HG02588 (cell line): ENCODE measurements around the gene TF.

Experiments
- ATAC-seq: cut with Tn5 transposase; IDR thresholded peaks from one replicate; pipeline ENCODE4 v1.9.1; 2021; ENCODE audit warnings: mild to moderate bottlenecking, moderate library complexity; ENCODE audit not compliant: unreplicated experiment

TF gene

DNA sequence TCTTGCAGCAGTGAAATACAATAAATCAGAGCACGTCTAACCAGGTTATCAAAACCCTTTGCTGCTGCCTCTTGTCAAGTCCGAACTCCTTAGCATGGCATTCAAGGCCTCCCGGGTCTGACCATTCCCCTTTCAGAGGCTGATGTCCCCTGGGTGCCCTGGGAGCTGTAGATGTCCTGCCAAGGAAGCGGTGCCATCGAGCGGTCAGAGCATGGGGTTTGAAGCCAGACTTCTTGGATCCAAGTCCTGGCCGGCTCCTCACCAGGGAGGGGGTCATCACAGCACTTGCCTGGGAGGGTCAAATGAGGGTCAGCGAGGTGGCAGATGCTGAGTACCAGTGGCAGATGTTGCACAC is 496 bp downstream of the TF start:
- no peak for ATAC-seq

DNA sequence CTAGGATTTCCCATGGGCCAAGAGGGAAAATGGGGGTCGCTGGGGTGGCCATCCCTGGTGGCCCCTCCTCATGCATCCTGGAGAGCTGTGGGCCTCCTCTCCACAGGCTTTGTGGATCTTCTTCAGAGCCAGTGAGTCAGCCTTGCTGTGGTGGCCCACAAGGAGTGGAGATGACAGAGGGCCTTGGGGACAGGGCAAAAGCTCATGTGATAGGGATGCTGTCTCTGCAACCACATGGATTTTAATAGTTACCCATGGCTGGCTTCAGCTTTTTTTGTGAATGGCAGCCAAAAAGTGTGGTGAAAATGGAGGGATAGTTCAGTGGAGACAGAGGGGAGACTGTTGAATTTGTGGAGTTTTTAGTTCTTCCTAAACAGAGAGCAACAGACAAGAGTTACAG is 1.2 kb downstream of the TF start:
- ATAC-seq, result no peak

DNA sequence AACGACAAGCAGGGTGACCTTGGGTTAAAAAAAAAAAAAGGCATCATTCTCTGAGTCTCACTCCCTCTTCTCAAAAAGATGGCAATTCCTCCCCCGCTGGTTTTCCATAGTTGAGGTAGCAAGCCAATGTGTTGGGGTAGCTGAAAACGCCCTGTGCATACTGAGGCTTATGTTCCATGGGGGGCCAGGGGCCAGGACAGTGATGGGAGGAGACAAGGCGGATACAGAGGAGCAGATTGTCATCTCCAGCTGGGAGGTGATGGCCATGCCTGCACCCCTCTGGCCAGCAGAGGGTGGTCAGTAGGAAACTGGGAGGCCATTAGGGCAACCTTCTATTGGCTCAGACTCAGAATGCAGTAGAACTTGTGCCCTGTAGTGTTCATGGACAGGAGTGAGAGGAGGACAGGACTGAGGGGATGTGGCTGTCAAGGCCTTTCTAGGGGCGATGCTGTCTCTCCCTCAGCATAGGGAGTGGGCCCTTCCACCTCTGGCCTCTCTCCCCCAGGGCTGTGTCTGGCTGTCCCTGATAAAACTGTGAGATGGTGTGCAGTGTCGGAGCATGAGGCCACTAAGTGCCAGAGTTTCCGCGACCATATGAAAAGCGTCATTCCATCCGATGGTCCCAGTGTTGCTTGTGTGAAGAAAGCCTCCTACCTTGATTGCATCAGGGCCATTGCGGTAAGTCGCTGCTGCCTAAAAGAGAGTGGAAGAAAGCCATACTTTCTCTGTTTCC is 1.9 kb downstream of the TF start:
- no peak for ATAC-seq

DNA sequence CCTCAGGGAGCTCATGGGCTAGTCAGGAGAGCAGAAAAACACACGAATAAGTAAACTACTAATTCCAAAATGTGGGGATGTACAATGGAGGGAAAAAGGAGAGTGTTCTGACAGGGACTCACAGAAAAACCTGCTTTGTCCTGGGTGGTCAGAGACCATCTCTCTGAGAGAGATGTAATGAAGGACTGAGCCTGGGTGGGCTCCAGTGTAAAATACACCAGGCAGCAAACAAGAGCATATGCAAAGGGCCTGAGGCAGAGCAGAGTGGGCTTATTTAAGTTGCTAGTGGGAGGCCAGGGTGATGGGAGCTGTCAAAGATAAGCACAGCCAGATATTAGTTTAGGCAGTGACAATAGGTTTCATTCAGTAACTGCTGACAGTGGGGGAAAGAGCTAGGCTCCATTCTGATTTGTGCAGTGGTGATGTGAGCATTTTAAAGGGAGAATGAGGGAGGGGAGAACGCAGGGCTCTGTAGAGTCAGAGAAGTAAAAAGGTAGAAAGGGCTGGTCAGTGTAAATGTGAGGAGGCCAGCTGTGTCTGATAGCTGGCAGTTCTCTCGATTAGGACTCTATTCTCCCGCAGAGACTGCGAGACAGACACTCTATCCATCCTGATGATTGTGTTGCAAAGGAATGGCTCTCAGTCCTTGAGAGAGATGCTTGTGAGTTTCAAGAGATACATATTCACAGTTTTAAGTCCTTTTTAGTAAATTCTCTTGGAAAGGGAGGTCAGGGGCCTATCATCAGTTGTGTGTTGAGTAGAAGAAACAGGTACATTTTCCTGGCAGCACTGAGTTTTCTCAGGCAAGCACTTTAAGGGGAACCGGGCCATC is 3.5 kb downstream of the TF start:
- ATAC-seq, result no peak

DNA sequence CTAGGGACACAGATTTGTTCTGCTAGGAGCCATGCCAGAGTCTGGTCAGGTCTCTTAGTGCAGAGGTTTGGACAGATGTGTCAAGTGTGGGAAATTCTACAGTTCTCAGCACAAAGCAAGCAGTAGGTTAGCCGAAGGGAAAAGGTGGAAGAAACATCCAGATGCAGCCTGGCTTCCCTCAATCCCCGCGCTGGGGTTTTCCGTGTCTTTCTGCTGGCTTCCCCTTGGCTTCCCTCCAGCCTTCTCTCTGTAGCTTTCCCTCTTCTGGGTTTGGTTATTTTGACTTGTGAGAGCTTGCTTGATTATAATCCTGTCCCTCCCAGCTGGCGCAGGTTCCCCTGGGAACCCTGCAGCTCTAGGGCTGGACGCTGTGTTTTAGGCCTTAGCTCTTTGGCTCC is 4.1 kb downstream of the TF start:
- ATAC-seq, result no peak

DNA sequence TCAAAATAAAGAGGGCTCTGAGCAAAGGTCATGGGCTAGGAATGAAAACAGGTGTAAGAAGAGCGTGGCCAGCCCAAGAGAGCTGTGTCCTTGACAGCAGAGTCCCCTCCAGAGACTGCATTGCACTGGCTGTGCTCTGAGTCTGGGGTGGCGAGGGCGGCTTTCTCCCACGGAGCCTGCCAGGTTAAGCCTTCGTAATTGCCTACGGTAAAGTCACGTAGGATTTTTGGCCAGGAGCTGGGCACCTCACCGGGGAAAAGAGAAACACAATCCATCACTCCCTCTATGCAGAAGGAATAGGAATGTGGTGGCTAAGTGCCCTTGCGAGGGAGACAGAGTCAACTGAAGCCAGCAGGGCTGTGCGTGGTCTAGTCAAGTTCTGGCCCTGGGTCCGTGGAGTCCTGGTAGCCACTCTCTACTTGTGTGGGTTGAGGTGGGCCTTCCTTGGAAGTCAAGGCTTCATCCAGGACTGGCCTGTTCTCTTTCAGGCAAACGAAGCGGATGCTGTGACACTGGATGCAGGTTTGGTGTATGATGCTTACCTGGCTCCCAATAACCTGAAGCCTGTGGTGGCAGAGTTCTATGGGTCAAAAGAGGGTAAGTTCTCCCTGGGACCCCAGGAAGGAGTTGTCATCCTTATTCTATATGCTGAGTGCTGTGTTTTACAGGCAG is 7.0 kb downstream of the TF start:
- ATAC-seq, result no peak

DNA sequence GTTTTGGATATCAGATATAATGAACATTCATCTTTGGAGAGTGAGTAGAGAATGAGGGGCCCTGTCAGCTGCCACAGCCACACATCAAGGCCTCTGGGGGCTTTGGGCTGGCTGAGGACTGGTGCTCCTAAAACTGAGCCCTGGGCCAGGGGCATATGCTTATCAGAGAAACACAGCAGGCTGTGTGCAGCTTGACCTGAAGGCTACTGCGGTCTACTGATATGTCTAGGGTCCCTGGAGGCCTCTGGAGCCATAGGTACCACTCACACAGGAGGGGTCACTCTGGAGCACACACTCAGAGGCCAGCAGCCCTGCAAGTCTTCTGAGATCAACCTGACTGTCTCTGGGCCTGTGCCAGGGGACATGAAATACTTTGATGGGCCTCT is 7.6 kb downstream of the TF start:
- ATAC-seq, result no peak

DNA sequence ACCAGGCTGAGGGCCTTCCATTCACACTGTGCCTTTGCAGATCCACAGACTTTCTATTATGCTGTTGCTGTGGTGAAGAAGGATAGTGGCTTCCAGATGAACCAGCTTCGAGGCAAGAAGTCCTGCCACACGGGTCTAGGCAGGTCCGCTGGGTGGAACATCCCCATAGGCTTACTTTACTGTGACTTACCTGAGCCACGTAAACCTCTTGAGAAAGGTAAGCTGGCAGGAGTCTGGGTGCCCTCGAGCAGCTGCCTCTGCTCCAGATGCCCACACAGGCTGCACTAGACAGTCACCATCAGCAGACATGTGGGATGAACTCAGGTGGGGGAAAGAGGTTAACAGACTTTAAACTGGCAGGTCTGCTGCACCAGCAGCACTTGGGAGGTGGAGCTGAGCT is 8.3 kb downstream of the TF start:
- ATAC-seq, result no peak

DNA sequence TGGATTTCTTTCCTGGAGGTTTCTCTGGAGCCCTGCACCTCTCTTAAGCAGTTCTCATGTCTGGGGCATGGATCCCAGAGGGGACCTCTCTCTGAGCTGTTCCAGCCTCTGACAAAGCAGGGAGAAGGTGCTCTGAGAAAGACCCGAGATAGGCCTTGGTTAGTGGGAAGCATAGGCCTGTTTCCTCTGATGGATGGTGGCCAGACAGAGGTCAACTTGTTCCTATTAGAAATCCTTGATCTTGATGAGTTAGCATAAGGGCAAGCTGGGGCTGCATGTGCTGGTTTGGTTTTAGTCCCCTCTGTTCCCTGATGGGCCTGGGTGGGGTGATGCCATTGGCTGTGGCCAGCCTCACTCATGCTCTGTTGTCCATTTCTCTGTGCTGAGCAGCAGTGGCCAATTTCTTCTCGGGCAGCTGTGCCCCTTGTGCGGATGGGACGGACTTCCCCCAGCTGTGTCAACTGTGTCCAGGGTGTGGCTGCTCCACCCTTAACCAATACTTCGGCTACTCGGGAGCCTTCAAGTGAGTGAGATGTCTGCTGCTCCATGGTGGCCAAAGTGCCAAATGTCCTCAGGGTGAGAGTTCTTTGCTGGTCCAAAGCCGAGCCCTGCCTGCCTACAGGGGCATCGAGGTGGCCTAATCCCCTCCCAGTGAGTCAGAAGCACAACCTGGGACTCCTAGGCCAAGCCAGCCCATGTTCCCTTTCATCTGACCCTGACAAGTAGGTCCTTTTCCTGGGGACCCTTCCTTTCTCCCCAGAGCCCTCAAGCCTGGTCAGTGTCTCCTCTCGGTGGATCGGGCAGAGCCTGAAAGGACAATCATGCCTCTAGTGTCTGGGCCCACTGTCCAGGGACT is 9.0 kb downstream of the TF start:
- ATAC-seq, result no peak

DNA sequence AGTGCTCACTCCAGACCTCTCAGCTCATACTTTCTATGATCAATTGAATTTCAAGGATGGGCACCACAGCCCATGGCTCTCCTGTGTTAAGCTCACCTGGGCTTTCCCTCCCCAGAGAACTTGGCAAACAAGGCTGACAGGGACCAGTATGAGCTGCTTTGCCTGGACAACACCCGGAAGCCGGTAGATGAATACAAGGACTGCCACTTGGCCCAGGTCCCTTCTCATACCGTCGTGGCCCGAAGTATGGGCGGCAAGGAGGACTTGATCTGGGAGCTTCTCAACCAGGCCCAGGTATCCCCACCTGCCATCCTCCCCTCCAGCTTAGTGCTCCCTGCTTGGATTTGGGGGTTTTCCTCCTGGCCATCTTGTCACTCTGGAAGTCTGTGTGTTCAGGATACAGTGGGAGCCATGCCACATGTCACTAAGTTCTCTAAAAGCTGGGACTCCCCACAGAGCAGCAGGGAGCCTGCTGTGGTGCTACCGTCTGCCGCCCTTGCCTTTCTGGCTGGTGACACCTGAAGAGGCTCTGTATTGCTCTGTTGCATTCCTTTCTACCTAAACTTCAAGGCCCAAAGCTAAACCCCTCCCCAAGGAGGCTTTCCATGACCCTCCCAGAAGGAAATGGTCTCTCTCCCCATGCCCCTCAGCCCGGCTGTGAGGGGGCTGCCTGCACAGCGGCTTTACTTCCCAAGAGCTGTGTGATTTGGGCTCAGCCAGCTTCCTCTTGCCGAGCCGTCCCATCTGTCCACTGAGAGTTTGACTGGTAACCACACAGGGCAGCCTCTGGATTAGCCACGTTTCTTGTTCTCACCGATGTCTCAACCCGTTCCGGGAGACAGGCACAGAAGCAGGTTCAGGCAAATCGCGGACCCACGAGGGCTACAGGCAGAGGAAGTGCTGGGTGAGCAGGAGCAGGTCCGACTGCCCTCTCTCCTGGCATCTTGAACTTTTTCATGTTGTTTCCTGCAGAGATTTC is 10.8 kb downstream of the TF start:
- ATAC-seq, result no peak

DNA sequence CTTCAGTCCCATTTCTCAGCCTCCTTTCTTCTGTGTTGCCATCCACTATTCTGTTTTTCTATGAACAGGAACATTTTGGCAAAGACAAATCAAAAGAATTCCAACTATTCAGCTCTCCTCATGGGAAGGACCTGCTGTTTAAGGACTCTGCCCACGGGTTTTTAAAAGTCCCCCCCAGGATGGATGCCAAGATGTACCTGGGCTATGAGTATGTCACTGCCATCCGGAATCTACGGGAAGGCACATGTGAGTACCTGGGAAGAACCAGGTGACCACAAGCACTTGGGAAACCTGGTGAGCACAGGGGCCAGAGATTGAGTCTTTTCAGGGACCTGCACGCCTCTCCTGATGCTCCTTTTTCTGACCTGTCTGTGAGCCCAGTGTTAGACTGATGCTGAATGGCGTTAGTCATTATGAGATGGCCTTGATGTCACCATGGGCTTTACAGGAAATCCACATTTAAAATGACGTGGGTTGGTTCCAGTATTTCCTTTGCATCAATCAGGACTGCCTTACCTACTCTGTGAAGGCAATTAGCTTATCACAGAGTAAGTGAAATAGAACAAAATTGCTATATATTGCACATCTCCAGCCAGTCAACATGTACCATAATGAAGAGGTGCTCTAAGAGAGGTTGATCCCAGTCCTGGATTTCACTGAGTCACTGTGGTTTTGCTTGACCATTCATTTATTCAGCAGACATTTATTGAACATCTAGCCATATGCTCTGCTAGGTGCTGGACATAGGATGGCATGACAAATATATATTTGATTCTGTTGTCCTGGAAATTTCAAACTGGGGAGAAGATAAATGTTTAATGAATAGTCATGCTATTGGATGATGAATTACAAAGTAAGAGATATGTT is 11.7 kb downstream of the TF start:
- ATAC-seq, result no peak

DNA sequence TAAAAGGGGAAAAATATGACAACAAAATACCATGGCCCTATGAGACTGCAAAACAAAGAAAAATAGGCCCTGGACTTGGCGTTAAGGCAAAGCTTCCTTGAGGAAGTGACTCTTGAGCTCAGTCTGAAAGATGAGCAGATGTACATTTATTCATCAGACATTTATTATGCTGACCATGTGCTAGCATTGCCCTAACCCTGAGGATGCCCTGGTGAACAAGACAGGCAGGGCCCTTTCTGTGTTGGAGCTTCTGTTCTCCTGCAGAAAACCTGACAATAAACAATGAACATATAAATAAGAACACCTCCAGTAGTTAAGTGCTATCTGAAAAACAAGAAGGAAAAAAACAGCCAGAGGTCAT is 12.4 kb downstream of the TF start:
- ATAC-seq, result no peak

DNA sequence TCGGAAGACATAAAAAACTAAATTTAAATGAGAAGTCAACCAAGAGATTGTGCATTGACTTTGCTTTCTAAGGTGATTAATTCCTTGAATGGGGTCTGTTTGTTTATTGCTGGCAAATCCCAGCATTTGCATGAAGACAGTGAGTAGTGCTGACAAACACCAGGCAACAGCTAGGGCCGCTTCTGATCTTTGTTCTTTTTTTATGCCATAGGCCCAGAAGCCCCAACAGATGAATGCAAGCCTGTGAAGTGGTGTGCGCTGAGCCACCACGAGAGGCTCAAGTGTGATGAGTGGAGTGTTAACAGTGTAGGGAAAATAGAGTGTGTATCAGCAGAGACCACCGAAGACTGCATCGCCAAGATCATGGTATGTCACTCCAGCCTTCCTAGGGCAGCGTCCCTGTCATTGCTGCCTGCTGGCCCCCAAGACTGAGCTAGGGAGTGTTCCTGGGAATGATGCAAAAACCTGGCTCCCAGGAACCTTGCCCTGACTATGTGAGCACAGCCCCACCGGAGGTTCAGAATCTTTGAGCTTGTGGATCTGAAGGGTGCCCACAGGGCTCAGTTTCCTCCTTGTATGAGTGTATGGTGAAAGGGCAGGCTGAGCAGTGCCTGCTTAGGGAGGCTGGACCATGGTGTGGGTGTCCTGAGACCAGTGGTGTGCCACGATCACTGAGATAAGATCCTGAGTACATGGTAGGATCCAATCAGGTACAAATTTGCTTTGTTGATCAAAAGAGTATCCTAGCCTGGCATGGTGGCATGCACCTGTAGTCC is 13.0 kb downstream of the TF start:
- no peak for ATAC-seq

DNA sequence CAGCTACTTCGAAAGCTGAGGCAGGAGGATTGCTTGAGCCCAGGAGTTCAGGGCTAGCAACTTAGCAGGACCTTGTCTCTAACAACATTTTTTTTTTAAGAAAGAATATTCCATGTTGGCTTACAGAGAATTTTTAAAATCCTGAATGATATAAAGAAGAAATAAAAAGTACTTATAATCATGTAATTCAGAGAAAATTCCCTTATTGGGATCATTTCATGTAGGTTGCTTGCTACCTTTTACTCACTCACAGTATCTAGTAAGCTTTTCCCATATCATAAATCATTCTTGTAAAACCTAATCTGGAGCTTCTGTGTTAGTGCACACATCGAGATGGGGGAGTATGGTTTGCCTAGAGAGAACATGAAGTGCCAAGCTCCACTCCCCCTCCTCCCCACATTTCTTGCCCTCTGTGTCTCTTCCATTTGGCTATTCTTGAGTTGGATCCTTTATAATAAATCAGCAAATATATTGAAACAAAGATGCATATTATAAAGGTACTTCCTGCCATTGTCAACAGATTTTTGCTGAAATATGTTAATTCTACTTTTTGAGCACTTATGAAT is 13.6 kb downstream of the TF start:
- ATAC-seq, result no peak

DNA sequence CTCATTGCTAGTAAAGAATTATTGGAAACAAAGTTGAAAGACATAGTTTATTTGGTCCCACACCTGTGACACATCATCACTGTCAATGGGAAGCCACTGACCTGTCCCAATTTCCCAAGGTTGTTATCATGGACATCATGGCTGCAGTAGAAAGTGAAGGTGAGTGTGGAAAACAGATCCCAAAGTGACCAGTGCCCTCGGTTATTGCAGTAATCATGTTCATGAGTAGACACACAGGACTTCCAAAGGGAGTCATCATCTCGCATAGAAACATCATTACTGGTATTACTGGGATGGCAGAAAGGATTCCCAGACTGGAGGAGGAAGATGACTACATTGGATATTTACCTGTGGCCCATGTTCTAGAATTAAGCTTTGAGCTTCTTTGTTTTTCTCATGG is 14.7 kb downstream of the TF start:
- no peak for ATAC-seq

DNA sequence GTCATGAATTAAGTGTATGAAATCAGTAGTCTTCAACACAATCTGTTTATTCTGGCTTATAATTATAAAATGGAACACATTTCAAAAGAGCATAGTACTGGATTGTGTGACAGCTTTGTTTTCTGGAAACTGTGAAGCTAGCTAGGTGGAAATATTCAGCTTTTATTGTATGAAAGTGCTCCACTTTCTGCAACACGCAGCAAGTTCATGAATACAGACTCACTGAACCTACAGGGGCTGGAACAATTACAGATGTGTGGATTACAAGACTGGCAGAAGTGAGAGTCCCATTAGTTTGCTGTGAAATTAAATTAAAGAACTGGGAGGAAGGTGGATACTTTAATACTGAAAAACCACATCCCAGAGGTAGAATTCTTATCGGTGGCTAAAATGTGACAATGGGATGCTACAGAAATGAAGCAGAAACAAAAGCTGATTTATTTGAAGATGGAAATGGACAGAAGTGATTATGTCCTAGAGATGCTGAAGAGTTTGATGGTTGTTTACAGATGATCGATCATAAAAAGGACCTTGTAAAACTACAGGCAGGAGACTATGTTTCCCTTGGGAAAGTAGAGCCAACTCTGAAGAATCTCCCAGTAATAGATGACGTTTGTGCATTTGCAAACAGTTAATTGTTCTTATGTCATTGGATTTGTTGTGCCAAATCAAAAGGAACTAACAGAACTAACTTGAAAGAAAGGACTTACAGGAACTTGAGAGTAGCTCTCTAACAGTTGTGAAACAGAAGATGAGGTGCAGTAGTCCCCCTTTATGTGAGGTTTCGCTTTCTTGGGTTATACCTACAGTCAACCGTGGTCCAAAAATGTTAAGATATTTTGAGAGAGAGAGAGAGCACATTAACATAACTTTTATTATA is 15.7 kb downstream of the TF start:
- no peak for ATAC-seq

DNA sequence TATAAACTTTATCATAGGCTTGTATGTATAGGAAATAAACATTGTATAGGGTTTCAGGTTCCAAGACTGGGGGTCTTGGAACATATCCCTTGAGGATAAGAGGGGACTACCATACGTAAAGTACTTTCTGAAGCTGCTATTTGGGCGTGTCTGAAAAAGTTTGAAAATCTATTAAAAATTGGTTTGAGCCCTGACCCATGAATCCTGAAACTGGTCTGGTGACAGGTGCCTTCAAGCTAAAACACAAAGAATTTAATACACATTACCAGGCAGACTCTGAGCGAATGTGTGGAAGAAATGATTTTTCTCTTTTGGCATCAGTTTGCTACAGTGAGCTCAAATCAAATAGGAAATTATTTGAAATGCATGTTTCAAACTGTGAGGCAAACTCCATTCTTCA is 16.3 kb downstream of the TF start:
- no peak for ATAC-seq
